ENCODE data around the gene SNRNP40. TPM values are rescaled to one million over a fixed set of nuclear protein-coding genes. Genes with fewer than 3 reads are reported as not detected.
"Not testable (repeated sequence)": the region's sequence is repeated elsewhere in the genome, so short reads cannot be mapped to it uniquely, and the experiment has no call there.

Gene SNRNP40
- polyA plus RNA-seq, 2 donors = 8.7 to 23.9 TPM

- Histone ChIP-seq H3K27me3 (ENCODE audit: control insufficient read depth in 1 of 2, insufficient read depth in 2 of 2, low read length in 2 of 2) (no peaks in the 10 kb centered on the region), H3K9me3 (ENCODE audit: control insufficient read depth in 2 of 2, insufficient read depth in 1 of 2, low read depth in 1 of 2, low read length in 1 of 2) (no peaks in the 10 kb centered on the region), H3K27ac (ENCODE audit: low read depth in 2 of 2, low read length in 1 of 2) (peak overlapping the region; percentile 90 to 97), H3K4me3 (ENCODE audit: low read depth in 1 of 2, low read length in 2 of 2) (peak overlapping the region; percentile 93 to 96), H3K36me3 (ENCODE audit: control insufficient read depth in 2 of 2, insufficient read depth in 2 of 2, low read length in 1 of 2) (peaks cover 2 to 6% of the 10 kb centered on the region in 2 donors), H3K4me1 (ENCODE audit: control insufficient read depth in 2 of 2, insufficient read depth in 2 of 2, low read length in 1 of 2) (peaks cover 0 to 3% of the 10 kb centered on the region in 2 donors)
- WGBS, 2 donors = 10 to 14% methylated on average over 17 of the region's 17 CpGs
Measured at GRCh38 chr1:31295874-31296485, 608 bp downstream of the SNRNP40 start.

GRCh38 chr1:31289021-31289420 lies 7.6 kb downstream of the SNRNP40 start:
- H3K4me3 ChIP-seq (ENCODE audit: low read depth in 1 of 2, low read length in 2 of 2) = no peak overlapping the region
- no peaks in the 10 kb centered on the region for H3K27me3 ChIP-seq (ENCODE audit: control insufficient read depth in 1 of 2, insufficient read depth in 2 of 2, low read length in 2 of 2)
- H3K36me3 ChIP-seq (ENCODE audit: control insufficient read depth in 2 of 2, insufficient read depth in 2 of 2, low read length in 1 of 2) = peaks cover 11% of the 10 kb centered on the region in 2 donors
- WGBS, 2 donors = 82 to 83% methylated on average over 4 of the region's 4 CpGs
- no peaks in the 10 kb centered on the region for H3K9me3 ChIP-seq (ENCODE audit: control insufficient read depth in 2 of 2, insufficient read depth in 1 of 2, low read depth in 1 of 2, low read length in 1 of 2)
- no peak overlapping the region for H3K27ac ChIP-seq (ENCODE audit: low read depth in 2 of 2, low read length in 1 of 2)
- H3K4me1 ChIP-seq (ENCODE audit: control insufficient read depth in 2 of 2, insufficient read depth in 2 of 2, low read length in 1 of 2) = no peaks in the 10 kb centered on the region

- H3K36me3 ChIP-seq (ENCODE audit: control insufficient read depth in 2 of 2, insufficient read depth in 2 of 2, low read length in 1 of 2) = peaks cover 11% of the 10 kb centered on the region in 2 donors
- H3K27me3 ChIP-seq (ENCODE audit: control insufficient read depth in 1 of 2, insufficient read depth in 2 of 2, low read length in 2 of 2); H3K4me3 ChIP-seq (ENCODE audit: low read depth in 1 of 2, low read length in 2 of 2); H3K9me3 ChIP-seq (ENCODE audit: control insufficient read depth in 2 of 2, insufficient read depth in 1 of 2, low read depth in 1 of 2, low read length in 1 of 2); H3K4me1 ChIP-seq (ENCODE audit: control insufficient read depth in 2 of 2, insufficient read depth in 2 of 2, low read length in 1 of 2); H3K27ac ChIP-seq (ENCODE audit: low read depth in 2 of 2, low read length in 1 of 2): not testable (repeated sequence)
- WGBS, 2 donors = 93 to 97% methylated on average over 4 of the region's 4 CpGs
Measured at GRCh38 chr1:31287791-31288190, 8.8 kb downstream of the SNRNP40 start.

DNA sequence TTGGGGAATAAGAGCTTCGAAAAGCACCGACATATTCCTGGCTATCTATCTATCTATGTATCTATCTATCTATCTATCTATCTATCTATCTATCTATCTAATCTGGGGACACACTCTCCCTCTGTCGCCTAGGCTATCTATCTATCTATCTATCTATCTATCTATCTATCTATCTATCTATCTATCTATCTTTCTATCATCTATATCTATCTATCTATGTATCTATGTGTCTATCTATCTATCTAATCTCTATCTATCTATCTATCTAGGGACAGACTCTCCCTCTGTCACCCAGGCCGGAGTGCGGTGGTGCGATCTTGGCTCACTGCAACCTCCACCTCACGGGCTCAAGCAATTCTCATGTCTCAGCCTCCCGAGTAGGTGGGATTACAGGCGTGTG lies 14.2 kb downstream of the SNRNP40 start:
- WGBS, 2 donors = 95% methylated on average over 9 of the region's 9 CpGs
- not testable (repeated sequence) for H3K4me3 ChIP-seq (ENCODE audit: low read depth in 1 of 2, low read length in 2 of 2); H3K27ac ChIP-seq (ENCODE audit: low read depth in 2 of 2, low read length in 1 of 2); H3K9me3 ChIP-seq (ENCODE audit: control insufficient read depth in 2 of 2, insufficient read depth in 1 of 2, low read depth in 1 of 2, low read length in 1 of 2); H3K36me3 ChIP-seq (ENCODE audit: control insufficient read depth in 2 of 2, insufficient read depth in 2 of 2, low read length in 1 of 2); H3K27me3 ChIP-seq (ENCODE audit: control insufficient read depth in 1 of 2, insufficient read depth in 2 of 2, low read length in 2 of 2); H3K4me1 ChIP-seq (ENCODE audit: control insufficient read depth in 2 of 2, insufficient read depth in 2 of 2, low read length in 1 of 2)

GRCh38 chr1:31273619-31274018 lies 23.0 kb downstream of the SNRNP40 start:
- peak overlapping the region in 1 of 2 donors; percentile 4 for H3K27ac ChIP-seq (ENCODE audit: low read depth in 2 of 2, low read length in 1 of 2)
- 46 to 58% methylated on average over 2 of the region's 2 CpGs for WGBS, 2 donors
- H3K4me3 ChIP-seq (ENCODE audit: low read depth in 1 of 2, low read length in 2 of 2) = no peak overlapping the region
- H3K4me1 ChIP-seq (ENCODE audit: control insufficient read depth in 2 of 2, insufficient read depth in 2 of 2, low read length in 1 of 2) = no peaks in the 10 kb centered on the region
- no peaks in the 10 kb centered on the region for H3K9me3 ChIP-seq (ENCODE audit: control insufficient read depth in 2 of 2, insufficient read depth in 1 of 2, low read depth in 1 of 2, low read length in 1 of 2)
- H3K36me3 ChIP-seq (ENCODE audit: control insufficient read depth in 2 of 2, insufficient read depth in 2 of 2, low read length in 1 of 2) = peaks cover 0 to 2% of the 10 kb centered on the region in 2 donors
- no peaks in the 10 kb centered on the region for H3K27me3 ChIP-seq (ENCODE audit: control insufficient read depth in 1 of 2, insufficient read depth in 2 of 2, low read length in 2 of 2)

DNA sequence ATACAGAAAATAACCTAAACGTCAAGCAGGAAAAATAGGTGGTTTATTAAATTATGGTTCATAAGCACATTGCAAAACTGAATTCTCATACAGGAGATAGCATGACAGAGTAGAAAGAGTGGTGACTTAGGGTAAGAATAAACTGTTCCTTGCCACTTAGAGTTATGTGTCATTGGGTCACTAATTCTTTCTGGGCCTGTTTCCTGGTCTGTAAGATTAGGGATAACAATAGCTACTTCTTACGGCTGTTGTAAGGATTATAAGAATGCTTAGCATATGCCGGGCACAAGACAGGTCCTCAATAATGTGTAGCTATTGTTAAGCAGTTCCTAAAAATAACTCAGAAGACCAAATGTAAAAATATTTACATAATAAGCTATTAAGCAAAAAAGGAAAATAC lies 24.2 kb downstream of the SNRNP40 start:
- WGBS, 2 donors = 42 to 58% methylated on average over 3 of the region's 3 CpGs
- Histone ChIP-seq H3K27me3 (ENCODE audit: control insufficient read depth in 1 of 2, insufficient read depth in 2 of 2, low read length in 2 of 2) (no peaks in the 10 kb centered on the region), H3K4me1 (ENCODE audit: control insufficient read depth in 2 of 2, insufficient read depth in 2 of 2, low read length in 1 of 2) (no peaks in the 10 kb centered on the region), H3K36me3 (ENCODE audit: control insufficient read depth in 2 of 2, insufficient read depth in 2 of 2, low read length in 1 of 2) (peaks cover 0 to 1% of the 10 kb centered on the region in 2 donors), H3K4me3 (ENCODE audit: low read depth in 1 of 2, low read length in 2 of 2) (no peak overlapping the region), H3K9me3 (ENCODE audit: control insufficient read depth in 2 of 2, insufficient read depth in 1 of 2, low read depth in 1 of 2, low read length in 1 of 2) (no peaks in the 10 kb centered on the region), H3K27ac (ENCODE audit: low read depth in 2 of 2, low read length in 1 of 2) (no peak overlapping the region)

GRCh38 chr1:31266547-31266946 lies 30.0 kb downstream of the SNRNP40 start:
- WGBS, 2 donors = 73 to 88% methylated on average over 2 of the region's 2 CpGs
- no peak overlapping the region for H3K27ac ChIP-seq (ENCODE audit: low read depth in 2 of 2, low read length in 1 of 2)
- H3K9me3 ChIP-seq (ENCODE audit: control insufficient read depth in 2 of 2, insufficient read depth in 1 of 2, low read depth in 1 of 2, low read length in 1 of 2) = no peaks in the 10 kb centered on the region
- H3K4me3 ChIP-seq (ENCODE audit: low read depth in 1 of 2, low read length in 2 of 2) = no peak overlapping the region
- no peaks in the 10 kb centered on the region for H3K27me3 ChIP-seq (ENCODE audit: control insufficient read depth in 1 of 2, insufficient read depth in 2 of 2, low read length in 2 of 2)
- H3K36me3 ChIP-seq (ENCODE audit: control insufficient read depth in 2 of 2, insufficient read depth in 2 of 2, low read length in 1 of 2) = peaks cover 6 to 7% of the 10 kb centered on the region in 2 donors
- H3K4me1 ChIP-seq (ENCODE audit: control insufficient read depth in 2 of 2, insufficient read depth in 2 of 2, low read length in 1 of 2) = no peaks in the 10 kb centered on the region

GRCh38 chr1:31264790-31265386 lies 31.7 kb downstream of the SNRNP40 start:
- WGBS, 2 donors = 35 to 74% methylated on average over 1 of the region's 1 CpG
- H3K4me1 ChIP-seq (ENCODE audit: control insufficient read depth in 2 of 2, insufficient read depth in 2 of 2, low read length in 1 of 2) = no peaks in the 10 kb centered on the region
- H3K27me3 ChIP-seq (ENCODE audit: control insufficient read depth in 1 of 2, insufficient read depth in 2 of 2, low read length in 2 of 2) = no peaks in the 10 kb centered on the region
- no peak overlapping the region for H3K27ac ChIP-seq (ENCODE audit: low read depth in 2 of 2, low read length in 1 of 2)
- no peaks in the 10 kb centered on the region for H3K9me3 ChIP-seq (ENCODE audit: control insufficient read depth in 2 of 2, insufficient read depth in 1 of 2, low read depth in 1 of 2, low read length in 1 of 2)
- peaks cover 9 to 11% of the 10 kb centered on the region in 2 donors for H3K36me3 ChIP-seq (ENCODE audit: control insufficient read depth in 2 of 2, insufficient read depth in 2 of 2, low read length in 1 of 2)
- no peak overlapping the region for H3K4me3 ChIP-seq (ENCODE audit: low read depth in 1 of 2, low read length in 2 of 2)

- Histone ChIP-seq H3K27ac (ENCODE audit: low read depth in 2 of 2, low read length in 1 of 2) (no peak overlapping the region), H3K27me3 (ENCODE audit: control insufficient read depth in 1 of 2, insufficient read depth in 2 of 2, low read length in 2 of 2) (no peaks in the 10 kb centered on the region), H3K36me3 (ENCODE audit: control insufficient read depth in 2 of 2, insufficient read depth in 2 of 2, low read length in 1 of 2) (peaks cover 12 to 17% of the 10 kb centered on the region in 2 donors), H3K4me1 (ENCODE audit: control insufficient read depth in 2 of 2, insufficient read depth in 2 of 2, low read length in 1 of 2) (no peaks in the 10 kb centered on the region), H3K4me3 (ENCODE audit: low read depth in 1 of 2, low read length in 2 of 2) (no peak overlapping the region), H3K9me3 (ENCODE audit: control insufficient read depth in 2 of 2, insufficient read depth in 1 of 2, low read depth in 1 of 2, low read length in 1 of 2) (no peaks in the 10 kb centered on the region)
- whole genome bisulfite sequencing, 2 donors = 89 to 95% methylated on average over 3 of the region's 3 CpGs
Measured at GRCh38 chr1:31263408-31263807, 33.2 kb downstream of the SNRNP40 start.

- not testable (repeated sequence) for H3K27ac ChIP-seq (ENCODE audit: low read depth in 2 of 2, low read length in 1 of 2)
- peaks cover 12 to 17% of the 10 kb centered on the region in 2 donors for H3K36me3 ChIP-seq (ENCODE audit: control insufficient read depth in 2 of 2, insufficient read depth in 2 of 2, low read length in 1 of 2)
Measured at GRCh38 chr1:31262393-31262792, 34.2 kb downstream of the SNRNP40 start.

More at GRCh38 chr1:31262393-31262792, 34.2 kb downstream of the SNRNP40 start:
- H3K9me3 ChIP-seq (ENCODE audit: control insufficient read depth in 2 of 2, insufficient read depth in 1 of 2, low read depth in 1 of 2, low read length in 1 of 2); H3K4me3 ChIP-seq (ENCODE audit: low read depth in 1 of 2, low read length in 2 of 2); H3K27me3 ChIP-seq (ENCODE audit: control insufficient read depth in 1 of 2, insufficient read depth in 2 of 2, low read length in 2 of 2); H3K4me1 ChIP-seq (ENCODE audit: control insufficient read depth in 2 of 2, insufficient read depth in 2 of 2, low read length in 1 of 2): not testable (repeated sequence)
- WGBS, 2 donors = 95 to 96% methylated on average over 5 of the region's 5 CpGs

Data from esophagus (tissue), 2 donors.